Ureter (tissue), 1 donor: Measurements from ENCODE around the gene SHC2. TPM values are rescaled to one million over a fixed set of nuclear protein-coding genes. Genes with fewer than 3 reads are reported as not detected.

Source experiments
- DNase-seq: peaks from one replicate; pipeline ENCODE4 v3.0.0-alpha.2; 2020; ENCODE audit warnings: low spot score
- total RNA-seq: library from RNA; stranded (reverse); gene quantifications from one replicate; pipeline ENCODE4 v1.2.4, GENCODE V29; 2023
- donor health status: DM: yes; HTN: yes; CAD: no.

The SHC2 gene
- total RNA-seq, 1 donor from 2014 or later: 27.6 TPM

- no peak for DNase-seq
Observed at GRCh38 chr19:372306-372890, 88.4 kb downstream of the SHC2 start.

DNA sequence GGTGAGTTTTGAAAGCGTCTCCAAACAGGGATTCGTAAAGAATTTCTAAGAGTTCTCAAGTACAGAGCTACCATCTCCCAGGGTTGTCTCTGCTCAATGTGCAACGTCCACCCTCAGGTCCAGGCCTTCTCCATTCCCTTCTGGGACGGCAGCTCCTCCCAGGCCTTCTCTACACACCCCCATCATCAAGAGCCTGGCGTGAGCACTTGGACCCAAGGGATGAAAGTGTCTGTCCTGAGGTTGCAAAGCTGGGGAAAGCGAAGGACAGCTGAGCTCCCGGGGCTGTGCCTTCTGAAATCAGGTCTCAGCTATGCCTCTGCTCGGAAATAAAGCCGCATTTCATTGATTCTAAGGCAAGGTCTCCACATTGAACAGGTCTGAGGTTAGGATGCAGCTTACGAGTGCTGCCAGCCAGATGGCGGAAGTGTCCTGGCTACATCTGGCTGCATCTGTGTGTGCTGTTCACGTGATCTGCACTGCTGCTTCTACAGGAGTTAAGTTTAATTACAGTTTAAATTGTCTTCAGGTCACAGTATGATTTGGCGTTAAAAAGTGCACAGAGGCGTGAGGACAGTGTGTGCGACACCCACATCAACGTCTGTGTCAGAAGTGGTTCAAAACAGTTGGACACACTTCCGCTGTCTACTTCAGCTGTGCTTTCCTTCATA, 89.2 kb downstream of the SHC2 start:
- DNase-seq: no peak

DNA sequence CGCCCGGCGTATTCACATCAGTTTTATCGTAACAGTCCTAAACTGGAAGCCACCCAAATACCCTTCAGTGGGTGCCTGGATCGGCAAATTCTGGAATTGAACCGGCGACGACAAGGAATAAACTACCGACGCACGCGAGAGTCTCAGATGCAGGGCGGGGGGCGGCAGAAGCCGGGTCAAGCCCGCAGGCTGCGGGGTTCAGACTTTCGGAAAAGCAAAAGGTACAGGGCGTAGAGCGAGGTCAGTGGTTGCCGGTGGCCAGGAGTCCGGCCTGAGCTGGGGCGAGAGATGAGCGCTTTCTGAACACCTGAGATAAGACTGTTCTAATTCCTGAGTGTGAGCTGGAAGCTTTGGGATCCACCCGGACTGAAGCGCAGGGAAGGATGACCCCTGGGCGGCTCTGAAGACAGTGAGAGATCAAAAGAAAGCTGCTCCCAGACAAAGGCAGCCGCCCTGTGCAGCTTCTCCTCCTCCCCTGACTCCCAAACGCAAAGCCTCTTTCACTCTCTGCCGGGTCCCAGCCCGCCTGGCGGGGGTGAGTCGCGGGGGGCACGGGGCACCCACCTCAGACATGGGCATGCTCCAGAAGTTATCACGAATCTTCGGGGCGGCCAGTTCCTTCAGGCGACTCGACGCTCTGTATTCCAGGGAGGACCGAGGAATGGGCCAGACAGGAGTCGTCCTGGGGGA, 90.0 kb downstream of the SHC2 start:
- DNase-seq: peak; percentile 24

GRCh38 chr19:369876-370275, 91.0 kb downstream of the SHC2 start:
- DNase-seq: peak; percentile 26

DNA sequence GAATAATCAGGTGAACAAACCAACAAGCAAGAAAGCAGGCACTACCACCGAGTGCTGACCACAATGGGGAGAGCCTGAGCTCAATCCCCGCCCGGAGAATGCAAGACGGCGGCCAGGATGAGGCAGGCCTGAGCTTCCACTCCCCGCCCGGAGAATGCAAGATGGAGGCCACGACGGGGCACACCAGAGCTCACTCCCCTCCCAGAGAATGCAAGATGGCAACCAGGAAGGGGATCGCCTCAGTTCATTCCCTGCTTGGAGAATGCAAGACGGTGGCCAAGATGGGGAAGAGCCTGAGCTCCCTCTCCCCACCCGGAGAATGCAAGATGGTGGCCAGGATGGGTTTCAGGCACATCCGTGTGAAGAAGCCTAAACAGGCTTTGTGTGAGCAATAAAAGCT, 91.6 kb downstream of the SHC2 start:
- no peak for DNase-seq

GRCh38 chr19:368630-369024, 92.2 kb downstream of the SHC2 start:
- DNase-seq: no peak

- DNase-seq: no peak
Observed at GRCh38 chr19:367963-368629, 92.7 kb downstream of the SHC2 start.

GRCh38 chr19:367561-367960, 93.3 kb downstream of the SHC2 start:
- no peak for DNase-seq

GRCh38 chr19:366951-367350, 93.9 kb downstream of the SHC2 start:
- no peak for DNase-seq

Other genes with a start within 250 kb of the SHC2 start
- 64.5 TPM for gene PLPP2, start 169.6 kb downstream of the SHC2 start, total RNA-seq
- 37.9 TPM for gene MIER2, start 116.2 kb downstream of the SHC2 start, total RNA-seq
- 1.1 TPM for gene C2CD4C, start 51.9 kb downstream of the SHC2 start, total RNA-seq
- gene MADCAM1, start 35.5 kb upstream of the SHC2 start, total RNA-seq: 0.49 TPM
- 11.2 TPM for gene TPGS1, start 46.5 kb upstream of the SHC2 start, total RNA-seq
- 30.8 TPM for gene CDC34, start 70.7 kb upstream of the SHC2 start, total RNA-seq
- gene GZMM, start 83.0 kb upstream of the SHC2 start, total RNA-seq: 0.83 TPM
- 273 TPM for gene BSG, start 111.6 kb upstream of the SHC2 start, total RNA-seq
- not detected for gene HCN2, start 128.8 kb upstream of the SHC2 start, total RNA-seq
- 56.4 TPM for gene POLRMT, start 172.5 kb upstream of the SHC2 start, total RNA-seq
- 0.29 TPM for gene FGF22, start 178.8 kb upstream of the SHC2 start, total RNA-seq
- gene RNF126, start 202.2 kb upstream of the SHC2 start, total RNA-seq: 54.5 TPM
- 29.8 TPM for gene FSTL3, start 215.4 kb upstream of the SHC2 start, total RNA-seq
- not detected for gene PRSS57, start 234.4 kb upstream of the SHC2 start, total RNA-seq
- 26.0 TPM for gene PALM, start 247.9 kb upstream of the SHC2 start, total RNA-seq